GM10266 (cell line): ENCODE results near the gene MYB.

ENCODE experiments used
- DNase-seq: peaks from one replicate; pipeline ENCODE4 v3.0.0; 2012; ENCODE audit errors: extremely low spot score
- CTCF ChIP-seq: IDR thresholded peaks from 2 replicates; pipeline ENCODE4 v1.5.1; 2012; ENCODE audit warnings: mild to moderate bottlenecking, low read depth; ENCODE audit not compliant: control insufficient read depth, insufficient read depth; ENCODE audit errors: missing control alignments

The MYB gene

GRCh38 chr6:135191508-135192255 lies 10.6 kb downstream of the MYB start:
- no peak for TF ChIP-seq CTCF
- no peak for DNase-seq

GRCh38 chr6:135192256-135193174 lies 11.4 kb downstream of the MYB start:
- TF ChIP-seq CTCF, result no peak
- no peak for DNase-seq

- DNase-seq, result no peak
- TF ChIP-seq CTCF, result no peak
Observed at GRCh38 chr6:135193221-135193620, 12.1 kb downstream of the MYB start.

GRCh38 chr6:135195041-135195440 lies 13.9 kb downstream of the MYB start:
- DNase-seq, result no peak
- no peak for TF ChIP-seq CTCF

- DNase-seq, result no peak
- no peak for TF ChIP-seq CTCF
Observed at GRCh38 chr6:135195522-135195921, 14.4 kb downstream of the MYB start.

GRCh38 chr6:135196739-135197510 lies 15.8 kb downstream of the MYB start:
- TF ChIP-seq CTCF, result no peak
- DNase-seq, result no peak

- TF ChIP-seq CTCF, result no peak
- no peak for DNase-seq
Observed at GRCh38 chr6:135202836-135203235, 21.7 kb downstream of the MYB start.
